ENCODE measurements around the gene CHI3L2. TPM values are rescaled to one million over a fixed set of nuclear protein-coding genes. Genes with fewer than 3 reads are reported as not detected.

Gene CHI3L2
- polyA plus RNA-seq, 2 of the 4 experiments (the other 2 are of a cell fraction) = 0.23 to 0.43 TPM

DNA sequence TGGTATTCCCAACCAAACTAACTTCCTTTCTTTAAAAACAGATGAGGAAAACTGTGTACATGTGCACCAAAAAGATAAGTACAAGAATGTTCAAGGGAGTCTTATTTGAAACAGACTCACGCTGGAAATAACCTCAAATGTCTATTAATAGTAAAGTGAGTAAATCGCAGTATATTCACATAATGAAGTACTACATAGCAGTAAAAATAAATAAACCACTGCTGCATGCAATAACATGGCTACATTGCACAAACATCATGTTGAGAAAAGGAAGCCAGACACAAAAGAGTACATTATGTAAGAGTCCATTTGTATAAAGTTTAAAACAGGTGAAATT, 21.8 kb upstream of the CHI3L2 start (continued):
- TF ChIP-seq, protein P1, sequence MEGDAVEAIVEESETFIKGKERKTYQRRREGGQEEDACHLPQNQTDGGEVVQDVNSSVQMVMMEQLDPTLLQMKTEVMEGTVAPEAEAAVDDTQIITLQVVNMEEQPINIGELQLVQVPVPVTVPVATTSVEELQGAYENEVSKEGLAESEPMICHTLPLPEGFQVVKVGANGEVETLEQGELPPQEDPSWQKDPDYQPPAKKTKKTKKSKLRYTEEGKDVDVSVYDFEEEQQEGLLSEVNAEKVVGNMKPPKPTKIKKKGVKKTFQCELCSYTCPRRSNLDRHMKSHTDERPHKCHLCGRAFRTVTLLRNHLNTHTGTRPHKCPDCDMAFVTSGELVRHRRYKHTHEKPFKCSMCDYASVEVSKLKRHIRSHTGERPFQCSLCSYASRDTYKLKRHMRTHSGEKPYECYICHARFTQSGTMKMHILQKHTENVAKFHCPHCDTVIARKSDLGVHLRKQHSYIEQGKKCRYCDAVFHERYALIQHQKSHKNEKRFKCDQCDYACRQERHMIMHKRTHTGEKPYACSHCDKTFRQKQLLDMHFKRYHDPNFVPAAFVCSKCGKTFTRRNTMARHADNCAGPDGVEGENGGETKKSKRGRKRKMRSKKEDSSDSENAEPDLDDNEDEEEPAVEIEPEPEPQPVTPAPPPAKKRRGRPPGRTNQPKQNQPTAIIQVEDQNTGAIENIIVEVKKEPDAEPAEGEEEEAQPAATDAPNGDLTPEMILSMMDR (IDR thresholded peaks at IDR 0.05) = no peak
- TF ChIP-seq NR3C1 (IDR thresholded peaks at IDR 0.05) = no peak
- TF ChIP-seq, protein P2, sequence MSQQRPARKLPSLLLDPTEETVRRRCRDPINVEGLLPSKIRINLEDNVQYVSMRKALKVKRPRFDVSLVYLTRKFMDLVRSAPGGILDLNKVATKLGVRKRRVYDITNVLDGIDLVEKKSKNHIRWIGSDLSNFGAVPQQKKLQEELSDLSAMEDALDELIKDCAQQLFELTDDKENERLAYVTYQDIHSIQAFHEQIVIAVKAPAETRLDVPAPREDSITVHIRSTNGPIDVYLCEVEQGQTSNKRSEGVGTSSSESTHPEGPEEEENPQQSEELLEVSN (IDR thresholded peaks at IDR 0.05; ENCODE audit: borderline replicate concordance, low read depth) = no peak
- TF ChIP-seq TP53 (CRISPR knock-in tag; IDR thresholded peaks at IDR 0.05) = no peak
- no peak for TF ChIP-seq HOXA7 (CRISPR knock-in tag; IDR thresholded peaks at IDR 0.05)

DNA sequence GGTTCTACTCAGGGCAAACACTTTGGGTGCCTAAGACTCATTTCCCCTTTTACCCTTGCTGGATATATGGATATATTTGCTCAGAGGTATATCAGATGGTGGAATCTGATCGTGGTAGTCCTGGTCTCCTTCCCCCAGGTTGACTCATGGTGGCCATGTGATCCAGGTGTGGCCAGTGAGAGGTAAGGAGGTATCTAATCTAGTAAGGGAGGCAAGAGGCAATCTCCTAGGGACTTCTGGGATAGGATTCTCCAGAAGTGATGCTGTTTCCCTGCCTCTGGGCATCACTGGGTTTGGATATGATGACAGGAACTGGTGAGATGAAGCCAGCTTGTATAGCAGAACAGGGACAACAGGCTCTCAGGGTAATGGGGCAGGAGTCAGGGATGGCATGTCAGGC, 18.6 kb upstream of the CHI3L2 start:
- no peak for FAIRE-seq
- Histone ChIP-seq H3K9me3 (no peaks in the 10 kb centered on the region), H3K4me2 (no peak overlapping the region), H3K4me3 (no peak overlapping the region), H3K27ac (no peak overlapping the region), H3K4me1 (no peaks in the 10 kb centered on the region)
- CTCF ChIA-PET = interaction anchor here (1.0 kb wide), 1 partner anchor 14 kb away, joined by 4 read pairs; no protein-coding TSS in a partner anchor
- ATAC-seq = no peak
- no peak for TF ChIP-seq GATA3 (IDR thresholded peaks at IDR 0.05; ENCODE audit: borderline replicate concordance)
- POLR2A ChIA-PET = no interaction called here
- DNase-seq (ENCODE audit: low read depth in 1 of 2, low spot score in 1 of 2) = no peak
- WGBS (ENCODE audit: missing lambda C conversion rate) = 0% methylated on average over 1 of the region's 1 CpG

DNA sequence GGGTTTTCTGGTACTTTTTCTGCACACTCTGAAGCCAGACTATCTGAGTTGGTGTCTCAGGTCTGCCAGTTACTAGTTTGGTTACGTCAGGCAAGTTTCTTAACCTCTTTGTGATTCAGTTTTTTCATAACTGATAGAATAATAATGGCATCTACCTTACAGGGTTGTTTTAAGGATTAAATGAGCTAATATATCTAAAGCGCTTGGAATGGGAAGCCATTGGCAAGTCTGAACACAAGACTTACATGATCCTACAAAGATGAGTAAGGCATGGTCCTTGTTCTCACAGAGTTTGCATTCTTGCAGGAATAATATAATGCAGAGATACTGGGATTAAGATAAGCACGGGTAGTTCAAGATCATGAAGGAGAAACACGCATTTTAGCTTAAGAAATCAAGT, 17.9 kb upstream of the CHI3L2 start:
- Histone ChIP-seq H3K27ac (no peak overlapping the region), H3K4me1 (no peaks in the 10 kb centered on the region), H3K4me2 (no peak overlapping the region), H3K9me3 (no peaks in the 10 kb centered on the region), H3K4me3 (no peak overlapping the region)
- FAIRE-seq (no peak), ATAC-seq (no peak), DNase-seq (ENCODE audit: low read depth in 1 of 2, low spot score in 1 of 2) (no peak)
- WGBS (ENCODE audit: missing lambda C conversion rate) = 43% methylated on average over 4 of the region's 4 CpGs
- POLR2A ChIA-PET = no interaction called here
- CTCF ChIA-PET = interaction anchor here (1.0 kb wide), 1 partner anchor 14 kb away, joined by 4 read pairs; no protein-coding TSS in a partner anchor
- TF ChIP-seq ZSCAN20 (CRISPR knock-in tag; IDR thresholded peaks at IDR 0.05) (no peak), NFE2L2 (conservative IDR thresholded peaks at IDR 0.05; ENCODE audit: low read length) (no peak), MAFK (IDR thresholded peaks at IDR 0.05; ENCODE audit: partially characterized antibody) (no peak), RCOR1 (IDR thresholded peaks at IDR 0.05; ENCODE audit: low read depth, low read length) (no peak), PHF8 (IDR thresholded peaks at IDR 0.05; ENCODE audit: borderline replicate concordance, low read depth) (no peak), RNF2 (IDR thresholded peaks at IDR 0.05; ENCODE audit: borderline replicate concordance, low read depth) (no peak), RFX5 (IDR thresholded peaks at IDR 0.05) (no peak), CBX2 (IDR thresholded peaks at IDR 0.05; ENCODE audit: borderline replicate concordance, low read depth) (no peak)
- TF ChIP-seq, protein P2 (IDR thresholded peaks at IDR 0.05; ENCODE audit: borderline replicate concordance, low read depth) = no peak

DNA sequence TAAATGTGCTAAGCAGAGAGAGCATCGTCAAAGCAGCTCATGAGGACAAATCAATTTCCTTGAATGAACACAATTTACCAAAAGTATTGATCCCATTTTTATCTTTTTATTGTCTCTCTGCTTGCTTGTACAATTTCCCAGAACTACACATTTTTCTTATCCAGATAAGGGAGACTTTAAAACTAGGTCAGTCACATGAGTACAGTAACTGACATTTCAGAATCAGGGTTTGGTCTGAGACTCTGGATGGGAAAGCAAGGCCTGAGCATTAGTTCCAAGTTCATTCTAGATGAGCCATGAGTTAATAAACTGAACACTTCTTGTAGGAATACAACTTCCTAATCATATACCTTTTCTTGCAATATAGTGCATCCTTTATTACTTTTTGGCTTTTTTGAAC, 15.6 kb upstream of the CHI3L2 start:
- Histone ChIP-seq H3K27ac (no peak overlapping the region), H3K4me2 (no peak overlapping the region), H3K4me1 (no peaks in the 10 kb centered on the region), H3K4me3 (no peak overlapping the region), H3K9me3 (no peaks in the 10 kb centered on the region)
- ATAC-seq (no peak), DNase-seq (ENCODE audit: low read depth in 1 of 2, low spot score in 1 of 2) (no peak), FAIRE-seq (no peak)
- CTCF ChIA-PET = no interaction called here
- POLR2A ChIA-PET = no interaction called here
- WGBS (ENCODE audit: missing lambda C conversion rate) = 94% methylated on average over 1 of the region's 1 CpG
- TF ChIP-seq, protein P3, sequence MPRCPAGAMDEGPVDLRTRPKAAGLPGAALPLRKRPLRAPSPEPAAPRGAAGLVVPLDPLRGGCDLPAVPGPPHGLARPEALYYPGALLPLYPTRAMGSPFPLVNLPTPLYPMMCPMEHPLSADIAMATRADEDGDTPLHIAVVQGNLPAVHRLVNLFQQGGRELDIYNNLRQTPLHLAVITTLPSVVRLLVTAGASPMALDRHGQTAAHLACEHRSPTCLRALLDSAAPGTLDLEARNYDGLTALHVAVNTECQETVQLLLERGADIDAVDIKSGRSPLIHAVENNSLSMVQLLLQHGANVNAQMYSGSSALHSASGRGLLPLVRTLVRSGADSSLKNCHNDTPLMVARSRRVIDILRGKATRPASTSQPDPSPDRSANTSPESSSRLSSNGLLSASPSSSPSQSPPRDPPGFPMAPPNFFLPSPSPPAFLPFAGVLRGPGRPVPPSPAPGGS (IDR thresholded peaks at IDR 0.05) = no peak
- no peak for TF ChIP-seq MYC (IDR thresholded peaks at IDR 0.05; ENCODE audit: borderline replicate concordance, low read length)
- no peak for TF ChIP-seq KDM1A (IDR thresholded peaks at IDR 0.05; ENCODE audit: low read depth)
- TF ChIP-seq EHF (CRISPR knock-in tag; IDR thresholded peaks at IDR 0.05) = no peak
- TF ChIP-seq JUN (IDR thresholded peaks at IDR 0.05) = no peak
- TF ChIP-seq RFX5 (IDR thresholded peaks at IDR 0.05) = no peak
- TF ChIP-seq, protein P1 (IDR thresholded peaks at IDR 0.05) = no peak
- no peak for TF ChIP-seq ESRRA (IDR thresholded peaks at IDR 0.05; ENCODE audit: borderline replicate concordance, low read length)
- no peak for TF ChIP-seq POLR2AphosphoS2 (conservative IDR thresholded peaks at IDR 0.05; ENCODE audit: low read length)
- no peak for TF ChIP-seq RARB (CRISPR knock-in tag; IDR thresholded peaks at IDR 0.05)
- no peak for TF ChIP-seq ZC3H11A (IDR thresholded peaks at IDR 0.05)
- no peak for TF ChIP-seq MAZ (IDR thresholded peaks at IDR 0.05; ENCODE audit: borderline replicate concordance, low read depth, low read length)
- no peak for TF ChIP-seq PHF8 (IDR thresholded peaks at IDR 0.05; ENCODE audit: borderline replicate concordance, low read depth)
- TF ChIP-seq, protein P4, sequence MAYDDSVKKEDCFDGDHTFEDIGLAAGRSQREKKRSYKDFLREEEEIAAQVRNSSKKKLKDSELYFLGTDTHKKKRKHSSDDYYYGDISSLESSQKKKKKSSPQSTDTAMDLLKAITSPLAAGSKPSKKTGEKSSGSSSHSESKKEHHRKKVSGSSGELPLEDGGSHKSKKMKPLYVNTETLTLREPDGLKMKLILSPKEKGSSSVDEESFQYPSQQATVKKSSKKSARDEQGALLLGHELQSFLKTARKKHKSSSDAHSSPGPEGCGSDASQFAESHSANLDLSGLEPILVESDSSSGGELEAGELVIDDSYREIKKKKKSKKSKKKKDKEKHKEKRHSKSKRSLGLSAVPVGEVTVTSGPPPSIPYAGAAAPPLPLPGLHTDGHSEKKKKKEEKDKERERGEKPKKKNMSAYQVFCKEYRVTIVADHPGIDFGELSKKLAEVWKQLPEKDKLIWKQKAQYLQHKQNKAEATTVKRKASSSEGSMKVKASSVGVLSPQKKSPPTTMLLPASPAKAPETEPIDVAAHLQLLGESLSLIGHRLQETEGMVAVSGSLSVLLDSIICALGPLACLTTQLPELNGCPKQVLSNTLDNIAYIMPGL (CRISPR knock-in tag; IDR thresholded peaks at IDR 0.05; ENCODE audit: borderline replicate concordance) = no peak

Measured in A549 (cell line).